Activated T-cell treated with anti-CD3 and anti-CD28 coated beads, Interleukin-2, amount 50 U/mL, for 48 hours (primary cell): ENCODE results near the gene GRIK2.

ENCODE experiments used
- DNase-seq, 2 experiments: peaks; one replicate each; pipeline ENCODE4 v3.0.0-alpha.2; 2020

The GRIK2 gene

DNA sequence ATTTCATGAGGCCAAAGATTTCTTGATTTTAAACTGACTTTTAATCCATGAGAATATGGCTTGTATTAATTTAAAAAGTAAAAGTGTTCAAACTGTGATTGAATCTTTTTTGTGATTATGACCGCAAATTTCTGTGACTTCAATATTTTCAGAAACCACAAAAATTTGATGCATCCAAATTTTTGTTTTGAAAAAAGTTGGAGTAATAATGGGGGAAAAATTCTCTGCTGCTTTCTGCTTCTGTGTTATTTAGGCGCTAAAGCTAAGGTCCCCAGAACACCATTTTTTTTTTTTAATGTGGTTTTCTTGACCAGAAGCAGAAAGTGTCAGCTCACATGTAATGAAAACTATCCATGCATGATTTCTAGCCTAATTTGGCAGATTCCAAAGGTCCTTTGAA, 65.3 kb downstream of the GRIK2 start:
- DNase-seq: no peak

DNA sequence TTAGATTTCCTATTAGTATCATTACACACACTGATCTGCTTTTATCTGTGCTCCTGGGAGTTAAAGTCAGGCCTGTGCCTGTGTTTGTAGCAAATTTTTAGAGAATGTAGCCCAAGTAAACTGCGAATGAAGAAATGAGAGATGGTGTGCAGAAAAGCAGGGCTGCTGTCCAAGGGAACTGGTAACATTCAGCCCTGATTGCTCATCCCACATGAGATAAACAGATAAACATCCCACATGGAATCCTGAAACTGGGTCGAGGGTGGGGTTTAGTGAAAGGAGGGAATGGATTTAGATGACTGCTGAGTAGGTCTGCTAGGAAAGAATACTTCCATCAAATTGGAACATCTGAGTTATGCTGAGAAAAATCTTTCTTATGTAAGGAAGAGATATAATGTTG, 69.1 kb downstream of the GRIK2 start:
- no peak for DNase-seq

DNA sequence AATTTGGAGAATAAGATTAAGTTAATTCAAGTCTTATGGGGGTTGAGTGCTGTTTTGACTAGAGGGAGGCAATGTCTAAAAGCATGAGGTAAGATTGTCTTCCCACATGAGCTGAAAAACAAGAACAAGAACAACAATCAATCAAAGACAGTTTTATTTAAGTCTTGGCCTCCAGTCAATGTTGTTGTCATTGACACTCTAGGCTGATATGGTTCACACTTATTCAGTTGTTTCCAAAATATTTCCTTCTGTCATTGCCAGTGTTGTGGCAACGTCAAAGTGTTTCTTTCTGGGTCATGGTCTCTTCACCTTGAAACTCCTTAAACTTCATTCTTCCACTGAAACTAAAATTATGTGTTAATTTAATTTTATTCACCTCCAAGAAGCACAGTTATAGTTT, 72.4 kb downstream of the GRIK2 start:
- no peak for DNase-seq

DNA sequence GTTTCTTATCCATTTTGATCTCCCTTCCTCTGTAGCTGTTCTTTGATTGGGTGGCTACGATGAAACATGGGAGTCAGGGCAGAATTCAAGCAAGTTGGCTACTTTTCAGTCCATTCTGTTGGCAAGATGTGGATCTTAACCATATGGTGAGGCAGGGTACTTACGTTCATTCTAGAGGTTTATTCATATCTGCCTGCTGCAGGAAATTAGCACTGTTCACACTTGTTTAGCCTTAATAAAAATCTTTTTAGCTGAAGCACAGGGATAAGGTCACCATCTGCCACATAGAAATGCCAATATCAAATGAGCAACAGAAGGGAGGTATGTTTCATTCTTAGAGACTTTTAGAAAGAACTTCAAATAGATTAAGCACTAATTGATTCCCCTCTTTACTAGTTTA, 83.9 kb downstream of the GRIK2 start:
- no peak for DNase-seq

DNA sequence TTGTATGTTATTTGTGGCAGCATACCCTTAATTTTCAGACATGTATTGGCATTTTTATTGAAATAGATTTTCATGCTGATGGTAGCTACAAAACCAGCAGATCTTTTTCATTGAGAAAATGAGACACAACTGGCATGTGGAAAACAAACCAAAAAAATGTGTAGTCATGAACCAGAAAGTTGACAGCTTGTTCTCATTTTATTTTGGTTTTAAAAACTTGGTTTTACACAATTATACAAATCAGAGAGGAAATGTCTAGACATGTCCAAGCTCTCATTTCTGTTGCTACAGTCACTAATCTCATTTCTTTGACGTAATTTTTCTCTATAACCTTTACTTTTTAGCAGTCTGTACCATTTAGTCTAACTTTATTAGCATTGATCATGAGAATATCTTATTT, 85.4 kb downstream of the GRIK2 start:
- no peak for DNase-seq

DNA sequence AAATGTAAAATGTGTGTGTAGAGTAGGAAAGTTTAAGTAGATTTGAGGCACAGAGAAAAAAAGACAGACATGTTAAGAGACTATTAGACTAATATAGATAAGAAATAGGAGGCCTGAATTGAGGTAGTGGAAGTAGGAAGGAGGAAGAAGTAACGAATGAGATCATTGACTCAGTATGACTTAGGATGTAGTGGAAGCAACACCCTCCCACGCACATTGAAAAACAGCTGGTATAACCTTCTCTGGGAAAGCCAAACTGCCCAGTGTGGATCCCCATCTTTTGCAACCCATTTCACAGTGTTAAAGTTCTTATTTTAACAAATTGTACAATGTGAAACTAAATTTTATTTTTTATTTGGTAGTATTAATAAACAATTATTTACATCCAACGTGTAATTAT, 89.1 kb downstream of the GRIK2 start:
- DNase-seq: no peak

DNA sequence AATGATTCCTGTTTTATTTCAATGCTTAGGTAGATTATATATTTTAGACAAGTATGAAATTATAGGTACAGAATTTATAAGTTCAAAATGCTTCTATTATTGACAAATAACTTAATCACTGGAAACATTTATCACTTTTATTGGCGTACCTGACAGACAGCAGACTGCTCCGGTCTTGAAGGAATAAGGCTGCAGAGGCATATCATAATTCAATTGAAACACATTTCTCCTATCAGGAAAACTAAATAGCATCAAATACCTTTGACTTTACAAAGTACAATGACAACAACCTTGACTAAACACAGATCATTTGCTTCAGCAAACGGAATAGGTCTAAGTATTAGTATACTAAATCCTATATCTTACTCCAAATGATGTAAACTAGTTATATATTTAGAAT, 91.3 kb downstream of the GRIK2 start:
- DNase-seq: no peak

DNA sequence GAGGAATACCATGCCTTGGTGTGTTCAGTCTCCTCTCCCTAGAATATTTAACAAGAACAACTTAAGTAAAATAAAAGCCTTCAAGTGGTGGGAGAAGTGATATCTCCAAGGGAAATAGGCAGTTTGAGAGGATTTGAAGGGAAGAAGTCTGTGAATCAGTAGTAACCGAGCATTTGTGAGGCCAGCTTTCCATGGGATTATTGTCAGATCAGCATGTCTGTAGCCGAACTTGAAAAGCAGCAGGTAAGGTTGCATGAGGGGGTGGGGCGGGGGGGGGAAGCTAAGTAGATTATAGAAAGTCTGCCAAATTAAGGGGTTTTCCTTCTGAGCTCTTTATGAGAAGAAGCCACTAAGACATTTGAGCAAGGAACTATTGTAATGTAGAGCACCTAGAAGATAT, 92.6 kb downstream of the GRIK2 start:
- no peak for DNase-seq

DNA sequence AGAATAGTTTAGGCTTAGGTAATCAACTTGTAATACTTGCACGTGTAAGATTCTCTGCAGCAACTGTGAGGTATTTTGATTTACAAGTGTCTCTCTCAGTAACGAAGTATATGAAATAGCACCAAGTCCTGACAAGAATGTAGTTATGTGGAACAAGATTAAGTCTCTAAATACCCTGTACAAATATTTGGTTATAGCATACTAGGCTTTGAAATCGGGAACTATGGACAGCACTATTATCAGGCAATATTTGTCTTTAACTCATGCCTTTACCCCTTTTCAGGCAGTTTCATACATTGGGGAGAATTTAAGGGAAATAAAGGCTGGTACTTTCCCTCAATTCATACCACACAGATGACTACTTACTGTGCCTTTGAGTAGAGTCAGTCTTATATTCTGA, 93.2 kb downstream of the GRIK2 start:
- DNase-seq: no peak

DNA sequence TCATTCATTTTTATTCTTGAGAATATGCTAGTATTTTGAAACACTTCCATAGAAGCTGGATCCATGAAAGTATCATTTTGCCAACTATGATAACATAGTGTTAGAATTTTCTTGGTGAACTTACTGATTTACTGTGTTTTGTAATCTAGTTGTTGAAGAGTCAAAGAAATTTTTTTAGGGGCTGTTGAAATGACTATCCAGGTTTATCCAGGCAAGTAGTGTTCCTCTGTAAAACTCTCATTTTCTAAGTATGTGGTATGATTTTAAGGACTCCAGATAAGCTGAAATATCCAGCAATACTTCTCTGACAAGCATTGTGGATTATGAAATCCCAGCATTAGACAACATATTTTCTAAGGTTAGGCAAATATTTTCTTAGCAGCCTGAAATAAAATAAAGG, 95.9 kb downstream of the GRIK2 start:
- no peak for DNase-seq

DNA sequence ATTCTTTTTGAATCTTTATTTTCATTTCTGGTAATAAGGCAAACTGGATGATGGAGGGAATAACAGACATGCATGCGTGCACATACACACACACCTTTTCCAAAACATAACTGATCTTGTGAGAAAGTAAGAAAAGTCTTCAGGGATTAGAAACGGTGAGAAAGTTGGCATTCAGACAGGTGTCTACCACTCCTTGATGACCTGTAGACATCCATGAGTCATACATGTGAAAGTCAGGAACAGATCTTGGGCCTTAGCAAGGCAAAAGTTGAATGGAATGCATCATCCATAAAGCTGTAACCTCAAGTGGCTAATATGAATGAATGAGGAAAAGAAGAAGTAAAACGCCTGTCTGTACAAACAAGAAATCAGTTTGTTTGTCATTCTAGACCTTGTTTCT, 97.3 kb downstream of the GRIK2 start:
- DNase-seq: no peak

DNA sequence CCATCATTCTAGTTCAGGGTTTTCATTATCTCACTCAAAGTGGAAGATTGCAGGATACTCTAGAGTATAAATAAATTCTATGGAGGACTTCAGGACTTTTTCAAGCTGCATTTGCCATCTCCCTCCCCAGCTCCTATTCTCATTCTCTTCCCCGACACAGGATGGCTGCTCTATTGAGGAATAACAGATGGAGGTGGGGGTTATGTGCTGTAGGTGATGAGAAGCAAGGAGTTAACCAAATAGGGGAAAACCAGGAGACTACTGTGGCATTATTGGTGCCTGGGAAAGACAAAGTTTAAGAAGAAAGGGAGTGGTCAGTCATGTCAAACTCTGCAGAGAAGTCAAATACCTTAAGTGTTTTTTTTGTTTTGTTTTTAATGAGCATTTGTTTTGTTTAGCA, 109.3 kb downstream of the GRIK2 start:
- no peak for DNase-seq

DNA sequence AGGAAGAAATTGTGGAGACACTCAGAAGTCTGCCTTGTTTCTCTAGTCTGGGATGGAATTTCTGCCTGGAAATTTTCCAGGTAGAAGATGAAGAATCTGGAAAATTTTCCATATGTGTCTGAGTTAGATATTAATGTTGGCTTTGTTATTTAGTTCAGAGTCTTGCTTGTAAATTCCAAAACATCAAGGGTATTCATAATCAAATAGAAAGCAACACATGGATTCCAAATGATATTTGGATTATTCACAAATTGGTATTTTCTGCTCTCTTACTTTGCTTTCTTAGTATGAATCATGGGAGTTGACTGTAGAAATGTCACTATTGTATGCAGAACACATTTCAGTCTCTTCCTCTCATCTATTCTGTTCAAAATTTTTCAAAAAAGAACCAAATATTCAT, 116.0 kb downstream of the GRIK2 start:
- DNase-seq: no peak

DNA sequence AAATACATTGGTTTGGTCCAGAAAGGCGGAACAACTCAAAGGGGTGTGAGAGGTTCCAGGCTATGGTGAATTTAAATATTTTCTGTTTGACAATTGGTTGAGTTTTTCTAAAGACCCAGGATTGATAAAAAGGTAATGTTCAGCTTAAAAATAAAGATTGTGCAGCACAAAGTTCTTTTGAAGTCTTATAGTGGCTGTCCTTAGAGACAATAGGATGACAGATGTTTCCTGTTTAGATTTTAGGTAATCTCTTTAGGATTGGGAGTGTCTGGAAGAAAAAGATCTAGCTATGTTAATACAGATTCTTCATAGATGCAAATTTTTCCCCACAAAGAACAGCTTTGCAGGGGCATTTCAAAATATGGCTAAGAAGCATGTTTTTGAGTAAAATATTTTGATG, 119.7 kb downstream of the GRIK2 start:
- DNase-seq: no peak

DNA sequence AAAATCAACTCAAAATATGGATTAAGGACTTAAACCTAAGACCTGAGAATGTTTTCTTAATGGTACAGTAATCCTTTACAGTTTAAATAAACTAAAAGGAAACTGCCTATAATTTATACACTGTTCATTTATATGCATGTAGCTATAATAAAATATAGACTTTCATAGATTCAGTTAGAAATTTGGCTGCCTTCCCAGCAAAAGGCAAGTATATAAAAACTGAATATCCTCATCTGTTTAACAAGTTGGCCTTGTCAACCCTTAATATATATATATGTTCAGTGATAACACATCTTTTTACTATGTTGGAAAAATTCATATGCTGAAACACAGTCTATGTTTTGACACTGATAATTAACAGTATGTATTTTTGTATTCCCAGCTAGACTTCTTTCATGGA, 123.1 kb downstream of the GRIK2 start:
- no peak for DNase-seq

DNA sequence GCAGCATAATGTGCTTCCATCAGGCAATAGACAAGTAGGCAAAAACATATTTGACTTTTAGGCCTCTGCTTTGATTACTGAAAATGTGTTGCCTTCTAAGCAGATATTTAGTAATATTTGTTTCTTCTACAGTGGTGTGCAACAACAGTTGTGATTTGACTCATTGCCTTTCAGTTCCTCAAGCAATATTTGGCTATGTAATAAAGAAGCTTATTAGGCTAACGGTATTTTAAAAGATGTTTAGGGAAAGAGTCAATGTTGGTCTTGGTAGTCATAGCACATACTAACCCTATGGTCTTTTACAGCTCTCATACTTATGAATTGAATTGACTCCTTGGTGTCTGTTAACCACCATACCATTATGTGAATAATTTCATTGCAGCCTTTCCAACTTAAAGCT, 124.1 kb downstream of the GRIK2 start:
- DNase-seq: no peak

DNA sequence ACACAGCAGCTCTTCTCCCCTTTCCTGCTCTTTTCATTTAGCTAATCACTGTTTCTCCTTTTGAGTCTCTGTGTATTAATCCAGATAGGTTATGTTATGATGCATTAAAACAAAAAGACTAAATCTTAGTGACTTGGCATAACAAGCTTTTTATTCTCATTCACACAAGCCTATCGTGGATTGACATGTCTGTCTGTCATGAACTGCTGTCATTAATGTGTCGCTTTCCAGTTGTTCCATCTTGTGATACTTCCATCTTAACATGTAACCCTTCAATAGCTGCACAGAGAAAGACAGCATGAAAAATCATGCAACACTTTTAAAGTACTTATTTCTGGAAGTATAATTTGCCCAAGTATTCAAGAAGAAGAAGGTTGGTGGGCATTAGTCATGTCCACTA, 128.7 kb downstream of the GRIK2 start:
- DNase-seq: no peak

DNA sequence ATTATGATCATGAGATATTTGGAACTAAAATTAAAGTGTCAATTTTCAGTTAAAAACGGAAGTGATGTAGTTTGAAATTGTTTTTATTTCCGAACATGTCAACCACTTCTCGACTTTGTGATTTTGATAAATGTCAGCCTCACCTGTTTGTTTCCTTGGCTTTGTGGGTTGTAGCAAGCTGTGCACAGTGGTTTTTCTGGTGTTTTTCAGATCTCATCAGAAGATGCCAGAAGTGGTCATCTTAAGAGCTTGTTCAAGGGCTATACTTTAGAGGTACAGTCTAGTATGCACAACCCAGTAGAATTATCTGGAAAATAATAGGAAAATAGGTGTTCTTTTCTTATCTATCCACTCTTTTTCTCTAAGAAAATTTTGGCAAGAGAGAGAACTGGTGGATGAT, 134.0 kb downstream of the GRIK2 start:
- DNase-seq: no peak

DNA sequence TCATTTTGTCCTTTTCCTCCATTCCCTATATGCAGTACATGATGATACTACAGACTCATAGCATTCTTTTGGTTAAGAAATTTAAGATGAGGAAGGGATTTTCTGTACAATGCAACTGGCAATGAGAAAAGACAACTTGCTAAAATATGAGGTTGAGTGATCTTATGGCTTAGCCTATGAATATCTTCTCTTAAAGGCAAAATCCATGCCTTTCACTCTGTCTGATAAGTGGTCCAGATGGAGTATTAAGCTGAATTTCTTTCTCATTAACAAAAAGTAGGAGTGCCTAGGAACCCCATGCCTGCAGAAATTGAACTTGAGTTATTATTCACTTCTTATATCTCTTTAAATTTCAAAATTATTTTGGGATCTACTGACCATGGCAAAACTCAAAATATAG, 135.3 kb downstream of the GRIK2 start:
- DNase-seq: no peak

DNA sequence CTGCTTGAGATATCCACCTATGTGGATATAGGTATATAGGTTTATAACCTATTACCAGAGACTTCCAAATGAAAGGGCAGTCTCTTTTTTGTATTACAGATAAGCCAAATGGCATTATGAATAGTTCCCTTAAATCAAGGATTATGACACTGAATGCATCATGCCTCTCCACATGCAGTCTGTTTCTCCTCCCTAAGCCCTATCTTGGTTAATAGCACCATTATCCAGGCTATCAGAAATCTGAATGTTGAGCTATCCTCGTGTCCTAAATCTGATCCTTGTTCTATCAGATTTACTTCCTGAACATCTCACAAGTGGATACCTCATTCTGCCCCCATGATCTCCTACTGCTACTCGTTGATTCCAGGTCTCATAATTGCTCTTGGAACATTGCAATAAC, 138.0 kb downstream of the GRIK2 start:
- DNase-seq: no peak

DNA sequence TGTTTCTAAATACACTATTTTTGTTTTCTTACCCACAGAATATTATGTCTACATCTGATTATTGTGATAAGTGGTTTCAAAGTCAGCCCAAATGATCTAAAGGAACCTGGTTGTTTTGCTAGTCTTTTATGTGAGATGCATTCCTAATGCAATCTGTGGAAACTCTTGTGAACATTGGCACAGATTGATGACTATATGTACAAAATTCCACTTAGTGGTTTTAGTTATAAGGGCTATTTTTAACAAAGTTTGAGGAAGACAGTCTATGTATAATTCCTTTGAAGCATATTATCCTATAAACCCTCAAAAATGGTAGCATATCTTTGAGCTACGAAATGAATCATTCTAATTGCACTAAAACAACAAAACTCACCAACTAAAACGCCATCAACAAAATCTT, 140.9 kb downstream of the GRIK2 start:
- DNase-seq: no peak

DNA sequence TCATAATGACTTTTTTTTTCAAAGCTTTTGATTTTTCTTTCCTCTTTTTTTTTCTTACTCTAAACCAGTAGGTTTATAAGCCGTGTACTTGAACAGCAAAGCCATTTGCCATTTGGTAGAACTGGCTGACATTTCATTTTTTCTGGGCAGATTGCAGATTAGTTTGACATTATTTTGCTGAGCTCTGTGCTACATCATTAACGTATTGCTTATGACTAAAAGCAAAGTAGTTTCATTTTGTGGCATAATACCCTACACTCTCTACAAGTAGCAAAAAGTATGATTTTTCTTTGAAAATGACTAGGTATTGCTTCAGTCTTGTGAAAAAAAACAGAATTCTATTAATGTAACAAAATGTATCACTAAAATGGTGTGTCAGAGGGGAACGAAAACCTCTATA, 141.3 kb downstream of the GRIK2 start:
- no peak for DNase-seq

DNA sequence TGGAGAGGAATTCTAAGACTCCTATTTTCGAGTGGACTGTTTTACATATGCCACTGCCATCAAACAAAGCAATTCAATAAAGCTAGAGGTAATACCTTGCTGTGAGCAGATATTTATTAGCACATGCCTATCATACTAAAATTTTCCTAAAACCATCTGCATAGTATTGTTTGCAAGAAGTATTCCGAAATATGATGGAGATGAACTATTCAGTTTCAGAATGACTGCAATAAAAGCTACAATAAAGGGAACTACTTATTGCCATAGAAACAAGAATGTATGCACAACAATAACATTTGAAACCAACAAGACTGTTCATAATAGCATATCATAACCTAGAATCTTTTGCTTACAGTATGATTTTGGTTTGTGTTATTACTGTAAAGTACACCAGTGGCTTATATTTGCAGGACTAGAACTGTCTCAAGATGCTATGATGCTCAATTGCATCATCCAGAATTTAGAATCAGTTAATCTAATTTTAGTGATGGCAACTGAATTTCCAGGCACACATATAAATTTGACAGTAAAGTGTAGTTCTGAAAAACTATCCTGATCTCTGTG, 144.3 kb downstream of the GRIK2 start:
- no peak for DNase-seq

DNA sequence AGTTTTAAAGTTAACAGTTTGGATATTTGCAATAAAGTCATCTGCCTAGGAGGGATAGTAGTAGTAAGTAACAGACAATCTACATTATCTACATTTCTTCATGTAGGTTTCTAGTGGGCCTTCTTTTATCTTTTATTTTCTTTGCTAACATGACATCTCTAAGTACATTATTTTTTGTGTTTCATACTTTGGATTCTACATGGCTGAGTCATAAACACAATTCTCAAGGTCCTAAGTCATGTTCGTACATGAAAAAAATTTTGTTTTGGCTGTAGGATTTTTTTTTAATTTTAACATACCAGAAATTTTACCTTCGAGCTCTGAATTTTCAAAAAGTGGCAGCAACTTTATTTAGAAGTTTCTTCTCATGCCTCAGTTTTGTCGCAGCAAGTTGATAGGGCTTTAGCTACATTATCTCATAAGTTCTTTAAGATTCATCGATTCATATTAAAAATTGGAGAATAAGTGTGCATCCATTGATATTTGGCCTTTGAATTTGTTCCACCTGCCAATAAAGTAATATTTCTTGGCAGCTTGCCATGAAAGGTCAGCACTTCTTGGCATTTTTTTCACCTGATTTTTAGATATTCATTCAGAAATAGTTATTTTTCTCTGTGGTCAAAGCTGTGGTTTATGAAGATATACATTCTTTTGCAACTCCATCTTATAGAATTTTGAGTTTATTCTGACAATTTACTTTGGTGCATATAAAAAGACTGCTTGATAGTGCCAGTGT, 146.2 kb downstream of the GRIK2 start:
- no peak for DNase-seq

DNA sequence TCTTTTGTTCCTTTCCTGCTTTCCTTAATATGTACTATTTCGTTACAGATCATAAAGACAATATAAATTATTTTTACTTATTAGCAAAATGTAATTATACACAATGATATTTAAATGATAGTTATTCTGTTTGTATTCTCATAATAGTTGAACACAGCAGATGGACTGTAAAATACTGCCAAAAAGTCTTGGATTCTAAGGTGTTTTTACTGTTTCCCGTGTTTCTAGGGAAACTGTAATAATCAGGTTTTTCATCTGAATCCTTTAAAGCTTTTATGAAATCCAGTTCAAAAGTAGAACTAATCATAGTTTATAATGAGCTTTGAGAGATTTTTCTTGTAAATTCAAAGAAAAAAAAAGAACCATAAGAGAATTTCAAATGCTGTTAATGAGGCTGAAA, 148.4 kb downstream of the GRIK2 start:
- no peak for DNase-seq
